A549 (cell line): Measurements from ENCODE around the gene CEP126. TPM values are rescaled to one million over a fixed set of nuclear protein-coding genes. Genes with fewer than 3 reads are reported as not detected.

Experiments
- ATAC-seq, 2 experiments: fragments of 200-7000 bp in 1 of 2; fragments of >200 bp in 1 of 2; cut with Nextera tagmentation in 1 of 2; cut with Tn5 transposase in 1 of 2; 3 replicates each; pipeline versions ENCODE4 v1.8.0 to v1.9.1; 2018 to 2020; ENCODE audit warnings: mild to moderate bottlenecking in 1 of 2, moderate library complexity in 1 of 2
- CTCF ChIA-PET: fragments of 300-600 bp; sonication (Branson Sonifier 250); formaldehyde crosslinking; extraction: SDS; loops from one replicate; lab custom pipeline; 2021; ENCODE audit warnings: antibody characterized with exemption, inconsistent platforms; lab: Yijun Ruan, JAX
- POLR2A ChIA-PET: fragments of 350-600 bp; formaldehyde crosslinking; extraction: SDS; loops from one replicate; lab custom pipeline; 2021; ENCODE audit warnings: antibody characterized with exemption, inconsistent platforms; lab: Yijun Ruan, JAX
- DNase-seq, 2 experiments: peaks; one replicate each; pipeline versions ENCODE4 v3.0.0 to v3.0.0-alpha.2; 2011 to 2016; ENCODE audit warnings: low read depth in 1 of 2, low spot score in 1 of 2
- FAIRE-seq: peaks from 2 replicates; lab custom pipeline; 2011; peaks lifted over from hg19 to GRCh38; lab: Jason Lieb, UNC
- H3K27ac ChIP-seq, 2 experiments: fragments of >200 bp; sonication (Bioruptor Twin); formaldehyde crosslinking; 3 replicates each; pipeline ENCODE4 v1.5.1; 2016 to 2017
- H3K4me1 ChIP-seq: fragments of >200 bp; sonication (Bioruptor Twin); formaldehyde crosslinking; 3 replicates; pipeline ENCODE4 v1.6.1; 2016
- H3K4me2 ChIP-seq: fragments of >200 bp; sonication (Bioruptor Twin); formaldehyde crosslinking; 3 replicates; pipeline ENCODE4 v1.6.1; 2016
- H3K4me3 ChIP-seq: fragments of >200 bp; sonication (Bioruptor Twin); formaldehyde crosslinking; 3 replicates; pipeline ENCODE4 v1.5.1; 2016
- H3K9me3 ChIP-seq: fragments of >200 bp; sonication (Bioruptor Twin); formaldehyde crosslinking; 3 replicates; pipeline ENCODE4 v1.6.1; 2016
- CEBPB ChIP-seq, 2 experiments: fragments of >200 bp in 1 of 2; sonication (Bioruptor Twin) in 1 of 2; formaldehyde crosslinking in 1 of 2; IDR thresholded peaks; 2 replicates each; pipeline ENCODE4 v1.6.1; 2012 to 2016
- CHD2 ChIP-seq: fragments of 150-350 bp; IDR thresholded peaks from 2 replicates; pipeline ENCODE4 v1.6.1; 2014; ENCODE audit warnings: low read length; ENCODE audit not compliant: partially characterized antibody
- CHD4 ChIP-seq: fragments of 200-600 bp; sonication (generic); IDR thresholded peaks from 2 replicates; pipeline ENCODE4 v1.6.1; 2016; ENCODE audit warnings: antibody characterized with exemption, mild to moderate bottlenecking, borderline replicate concordance
- FOSB ChIP-seq: fragments of 250-450 bp; sonication (Bioruptor Pico); IDR thresholded peaks from 2 replicates; pipeline ENCODE4 v1.5.0; 2020; ENCODE audit warnings: mild to moderate bottlenecking, moderate library complexity
- FOXS1 ChIP-seq: fragments of 250-450 bp; sonication (Bioruptor Pico); IDR thresholded peaks from 2 replicates; pipeline ENCODE4 v1.5.0; 2020; ENCODE audit warnings: mild to moderate bottlenecking, moderate library complexity
- HDAC2 ChIP-seq: fragments of 200-600 bp; sonication (generic); IDR thresholded peaks from 2 replicates; pipeline ENCODE4 v1.6.1; 2016
- JUN ChIP-seq, 2 experiments: fragments of >200 bp; sonication (Bioruptor Twin); formaldehyde crosslinking; IDR thresholded peaks; 2 replicates in 1 of 2; 3 replicates in 1 of 2; pipeline ENCODE4 v1.6.1; 2016 to 2017
- JUNB ChIP-seq: fragments of >200 bp; sonication (Bioruptor Twin); formaldehyde crosslinking; IDR thresholded peaks from 2 replicates; pipeline ENCODE4 v1.6.1; 2016
- KDM1A ChIP-seq: fragments of 200-600 bp; sonication (generic); IDR thresholded peaks from 2 replicates; pipeline ENCODE4 v1.6.1; 2016; ENCODE audit warnings: low read depth, mild to moderate bottlenecking
- NPAS2 ChIP-seq: fragments of 250-450 bp; sonication (Bioruptor Pico); IDR thresholded peaks from 2 replicates; pipeline ENCODE4 v1.8.0; 2022; ENCODE audit warnings: mild to moderate bottlenecking, moderate library complexity, borderline replicate concordance
- PBX3 ChIP-seq: IDR thresholded peaks from 2 replicates; pipeline ENCODE4 v1.6.1; 2012
- PHF8 ChIP-seq: fragments of 200-600 bp; sonication (generic); IDR thresholded peaks from 2 replicates; pipeline ENCODE4 v1.6.1; 2016; ENCODE audit warnings: low read depth, mild to moderate bottlenecking, antibody characterized with exemption, moderate library complexity, borderline replicate concordance
- POLR2A ChIP-seq: IDR thresholded peaks from 2 replicates; pipeline ENCODE4 v1.6.1; 2012; ENCODE audit warnings: mild to moderate bottlenecking, low read length
- POLR2AphosphoS2 ChIP-seq: conservative IDR thresholded peaks from 2 replicates; pipeline ENCODE4 v1.6.1; 2012; ENCODE audit warnings: low read length, improper control_type of control experiment, inconsistent platforms
- RAD21 ChIP-seq, 2 experiments: fragments of >200 bp in 1 of 2; sonication (Bioruptor Twin) in 1 of 2; formaldehyde crosslinking in 1 of 2; IDR thresholded peaks in 1 of 2; conservative IDR thresholded peaks in 1 of 2; 2 replicates in 1 of 2; 3 replicates in 1 of 2; pipeline ENCODE4 v1.6.1; 2012 to 2018; ENCODE audit warnings: inconsistent platforms in 1 of 2
- REST ChIP-seq: fragments of 200-600 bp; sonication (generic); IDR thresholded peaks from 2 replicates; pipeline ENCODE4 v1.6.1; 2016; ENCODE audit warnings: antibody characterized with exemption, mild to moderate bottlenecking, moderate library complexity
- SREBF2 ChIP-seq: fragments of 450-650 bp; IDR thresholded peaks from 2 replicates; pipeline ENCODE4 v1.6.1; 2014; ENCODE audit warnings: mild to moderate bottlenecking, moderate library complexity
- TP53 ChIP-seq: fragments of 250-450 bp; sonication (Bioruptor Pico); IDR thresholded peaks from 2 replicates; pipeline ENCODE4 v1.5.0; 2021; ENCODE audit warnings: mild to moderate bottlenecking, moderate library complexity
- ZC3H11A ChIP-seq: fragments of 450-650 bp; IDR thresholded peaks from 2 replicates; pipeline ENCODE4 v1.6.1; 2014; ENCODE audit warnings: antibody characterized with exemption, mild to moderate bottlenecking
- ZFP36 ChIP-seq: fragments of 450-650 bp; IDR thresholded peaks from 2 replicates; pipeline ENCODE4 v1.6.1; 2014; ENCODE audit warnings: borderline replicate concordance; ENCODE audit not compliant: partially characterized antibody
- ZNF302 ChIP-seq: fragments of 250-450 bp; sonication (Bioruptor Pico); IDR thresholded peaks from 2 replicates; pipeline ENCODE4 v1.9.0; 2021; ENCODE audit warnings: inconsistent platforms, mild to moderate bottlenecking, moderate library complexity
- WGBS: methylation state at CpG from one replicate; pipeline ENCODE4 v1.1.6; 2017; ENCODE audit errors: missing lambda C conversion rate; 5-methylcytosine and 5-hydroxymethylcytosine counted together
- polyA plus RNA-seq, 4 experiments: library from polyadenylated mRNA; depleted of rRNA in 3 of 4; stranded (reverse); fragments of >200 nt; fragmentation: RNase III in 1 of 4; extraction: RNeasy Plus Mini Kit Qiagen cat#74134 plus additional on column Dnase treatment in 1 of 4; gene quantifications; 2 replicates in 3 of 4; 3 replicates in 1 of 4; pipeline ENCODE4 v1.2.3, GENCODE V29; 2011 to 2017
- TF ChIP-seq, protein P1 (sequence below): IDR thresholded peaks from 2 replicates; pipeline ENCODE4 v1.6.1; 2012
- TF ChIP-seq, protein P2 (sequence below): IDR thresholded peaks from 2 replicates; pipeline ENCODE4 v1.6.1; 2012; ENCODE audit warnings: low read depth, borderline replicate concordance
- TF ChIP-seq, protein P3 (sequence below): fragments of >200 bp; sonication (Bioruptor Twin); formaldehyde crosslinking; IDR thresholded peaks from 3 replicates; pipeline ENCODE4 v1.6.1; 2016

CEP126 gene
- polyA plus RNA-seq, 2 of the 4 experiments (the other 2 are of a cell fraction) = 2.6 to 8.7 TPM

GRCh38 chr11:102036757-102037156, 121.9 kb downstream of the CEP126 start:
- Histone ChIP-seq H3K4me1 (no peaks in the 10 kb centered on the region), H3K4me2 (no peak overlapping the region), H3K4me3 (no peak overlapping the region), H3K27ac (no peak overlapping the region), H3K9me3 (no peaks in the 10 kb centered on the region)
- 81% methylated on average over 1 of the region's 1 CpG for whole genome bisulfite sequencing
- TF ChIP-seq TP53 (CRISPR knock-in tag) = no peak
- FAIRE-seq (no peak), DNase-seq (no peak), ATAC-seq (no peak)
- CTCF ChIA-PET = no interaction called here
- POLR2A ChIA-PET = no interaction called here

DNA sequence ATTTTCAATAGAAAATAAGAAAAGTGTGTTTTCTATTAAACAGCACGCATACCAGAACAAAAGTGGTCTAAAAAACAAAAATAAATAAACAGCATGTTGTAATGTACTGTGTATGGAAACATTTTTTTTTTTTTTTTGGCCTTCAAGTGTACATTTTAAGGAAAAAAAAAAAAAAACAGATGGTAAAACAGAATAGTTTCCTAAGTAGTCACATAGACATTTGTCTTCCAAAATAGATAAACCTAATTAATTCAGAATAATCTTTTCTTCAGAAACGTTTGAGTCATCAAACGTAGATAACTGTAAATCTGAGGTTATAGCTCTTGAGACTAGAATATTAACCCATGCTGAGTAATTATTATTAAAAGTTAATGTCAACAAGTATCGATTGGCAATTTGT, 132.0 kb downstream of the CEP126 start:
- Histone ChIP-seq H3K27ac (peak overlapping the region; percentile 84 to 86), H3K4me1 (peaks cover 3% of the 10 kb centered on the region; the same call in 1 of the 3 replicates), H3K9me3 (no peaks in the 10 kb centered on the region), H3K4me2 (peak overlapping the region; percentile 69), H3K4me3 (peak overlapping the region; percentile 78)
- FAIRE-seq = no peak
- TF ChIP-seq PBX3 (no peak), CHD2 (no peak), ZNF302 (CRISPR knock-in tag) (no peak), FOSB (no peak), RAD21 (conservative IDR thresholded peaks at IDR 0.05 in 1 of 2, IDR thresholded peaks at IDR 0.05 in 1 of 2) (no peak), REST (no peak), HDAC2 (no peak), ZFP36 (no peak), SREBF2 (no peak), CEBPB (IDR thresholded peaks at IDR 0.05) (no peak), FOXS1 (CRISPR knock-in tag) (no peak), KDM1A (no peak), JUNB (no peak), CHD4 (no peak)
- TF ChIP-seq, protein P1, sequence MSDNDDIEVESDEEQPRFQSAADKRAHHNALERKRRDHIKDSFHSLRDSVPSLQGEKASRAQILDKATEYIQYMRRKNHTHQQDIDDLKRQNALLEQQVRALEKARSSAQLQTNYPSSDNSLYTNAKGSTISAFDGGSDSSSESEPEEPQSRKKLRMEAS = no peak
- TF ChIP-seq, protein P2, sequence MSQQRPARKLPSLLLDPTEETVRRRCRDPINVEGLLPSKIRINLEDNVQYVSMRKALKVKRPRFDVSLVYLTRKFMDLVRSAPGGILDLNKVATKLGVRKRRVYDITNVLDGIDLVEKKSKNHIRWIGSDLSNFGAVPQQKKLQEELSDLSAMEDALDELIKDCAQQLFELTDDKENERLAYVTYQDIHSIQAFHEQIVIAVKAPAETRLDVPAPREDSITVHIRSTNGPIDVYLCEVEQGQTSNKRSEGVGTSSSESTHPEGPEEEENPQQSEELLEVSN = no peak
- CTCF ChIA-PET = interaction anchor here (0.7 to 0.8 kb wide), 2 partner anchors 39 to 41 kb away, joined by 3 to 4 read pairs; no protein-coding TSS in a partner anchor
- no peak for ATAC-seq
- POLR2A ChIA-PET = interaction anchor here (0.6 to 2.1 kb wide), 3 partner anchors 39 to 1413 kb away, joined by 5 to 9 read pairs (median 8); no protein-coding TSS in a partner anchor
- WGBS = 19% methylated on average over 4 of the region's 4 CpGs
- no peak for DNase-seq

GRCh38 chr11:102047305-102047924, 132.6 kb downstream of the CEP126 start, which contains the start of gene CFAP300:
TSS of gene CFAP300 (plus strand) at chr11:102047437. CDS start at chr11:102047471, 34 bp downstream.
- FAIRE-seq = no peak
- CTCF ChIA-PET = interaction anchor here (0.7 to 0.8 kb wide), 2 partner anchors 40 to 42 kb away, joined by 3 to 4 read pairs; no protein-coding TSS in a partner anchor

More at GRCh38 chr11:102047305-102047924, 132.6 kb downstream of the CEP126 start, which contains the start of gene CFAP300:
- peaks cover 3% of the 10 kb centered on the region; the same call in 1 of the 3 replicates for H3K4me1 ChIP-seq
- peak; percentile 99 to 100 for ATAC-seq
- 13% methylated on average over 11 of the region's 45 CpGs for WGBS
- H3K4me2 ChIP-seq = peak within 1 kb of the TSS; percentile 69
- DNase-seq = peak; percentile 85 to 86
- TF ChIP-seq, protein P1 = peak; percentile 79; the same call in 1 of the 2 replicates
- no peak for TF ChIP-seq ZFP36
- TF ChIP-seq TP53 (CRISPR knock-in tag) = no peak
- TF ChIP-seq NPAS2 (CRISPR knock-in tag) = no peak
- TF ChIP-seq POLR2A = peak; percentile 33
- 0 out of 5 replicates have a peak, but pooled peaks of 1 of the 2 experiments have one; percentile 47 for TF ChIP-seq JUN (IDR thresholded peaks at IDR 0.05)
- TF ChIP-seq, protein P2 = peak; percentile 87; the same call in 1 of the 2 replicates
- no peak for TF ChIP-seq CHD2
- TF ChIP-seq FOSB = no peak
- no peak for TF ChIP-seq ZC3H11A
- TF ChIP-seq POLR2AphosphoS2 = no peak
- TF ChIP-seq, protein P3, sequence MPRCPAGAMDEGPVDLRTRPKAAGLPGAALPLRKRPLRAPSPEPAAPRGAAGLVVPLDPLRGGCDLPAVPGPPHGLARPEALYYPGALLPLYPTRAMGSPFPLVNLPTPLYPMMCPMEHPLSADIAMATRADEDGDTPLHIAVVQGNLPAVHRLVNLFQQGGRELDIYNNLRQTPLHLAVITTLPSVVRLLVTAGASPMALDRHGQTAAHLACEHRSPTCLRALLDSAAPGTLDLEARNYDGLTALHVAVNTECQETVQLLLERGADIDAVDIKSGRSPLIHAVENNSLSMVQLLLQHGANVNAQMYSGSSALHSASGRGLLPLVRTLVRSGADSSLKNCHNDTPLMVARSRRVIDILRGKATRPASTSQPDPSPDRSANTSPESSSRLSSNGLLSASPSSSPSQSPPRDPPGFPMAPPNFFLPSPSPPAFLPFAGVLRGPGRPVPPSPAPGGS = 0 out of 3 replicates have a peak, but pooled peaks have one; percentile 23
- no peak for TF ChIP-seq HDAC2
- peak; percentile 50; the same call in 1 of the 2 replicates for TF ChIP-seq PHF8
- H3K4me3 ChIP-seq = peak within 1 kb of the TSS; percentile 78
- H3K9me3 ChIP-seq = no peaks in the 10 kb centered on the region
- peak within 1 kb of the TSS; percentile 84 to 86 for H3K27ac ChIP-seq
- POLR2A ChIA-PET = interaction anchor here (0.6 to 2.1 kb wide), 3 partner anchors 39 to 1413 kb away, joined by 5 to 9 read pairs (median 8); no protein-coding TSS in a partner anchor
